Keratinocyte (primary cell): ENCODE results near the gene KLRC4.

Source experiments
- EZH2 ChIP-seq: IDR thresholded peaks from one replicate; pipeline ENCODE4 v1.6.1; 2012; ENCODE audit warnings: inconsistent platforms, mild to moderate bottlenecking, low read length, moderate library complexity
- TF ChIP-seq, protein P1 (sequence below), 3 experiments: IDR thresholded peaks in 1 of 3; conservative IDR thresholded peaks in 1 of 3; optimal IDR thresholded peaks in 1 of 3; 2 replicates in 2 of 3; 3 replicates in 1 of 3; pipeline versions ENCODE3 to v1.5.1; 2011; ENCODE audit warnings: low read length in 3 of 3, mild to moderate bottlenecking in 3 of 3, moderate library complexity in 2 of 3, control low read depth in 1 of 3, inconsistent platforms in 1 of 3; ENCODE audit not compliant: insufficient read depth in 2 of 3; ENCODE audit errors: extremely low read depth in 1 of 3

DNA sequence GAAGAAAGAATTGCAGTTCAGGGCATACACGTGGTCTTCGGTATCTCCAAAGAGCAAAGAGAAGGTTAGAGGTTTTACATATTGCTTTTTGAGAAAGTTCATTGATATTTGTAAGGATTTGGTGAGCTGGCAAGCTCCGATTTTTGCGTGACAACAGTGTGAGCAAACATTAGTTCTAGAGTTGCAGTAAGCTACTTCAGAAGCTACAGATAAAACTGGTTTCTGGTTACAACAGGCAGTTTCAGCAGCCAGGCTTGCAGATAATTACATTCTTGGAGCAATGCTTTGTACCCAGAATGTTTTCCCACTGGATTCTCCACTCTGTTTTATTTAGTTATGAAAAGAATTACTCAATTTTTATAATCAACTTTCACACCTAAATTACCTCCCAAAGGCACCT is 47.9 kb downstream of the KLRC4 start:
- TF ChIP-seq, protein P1, sequence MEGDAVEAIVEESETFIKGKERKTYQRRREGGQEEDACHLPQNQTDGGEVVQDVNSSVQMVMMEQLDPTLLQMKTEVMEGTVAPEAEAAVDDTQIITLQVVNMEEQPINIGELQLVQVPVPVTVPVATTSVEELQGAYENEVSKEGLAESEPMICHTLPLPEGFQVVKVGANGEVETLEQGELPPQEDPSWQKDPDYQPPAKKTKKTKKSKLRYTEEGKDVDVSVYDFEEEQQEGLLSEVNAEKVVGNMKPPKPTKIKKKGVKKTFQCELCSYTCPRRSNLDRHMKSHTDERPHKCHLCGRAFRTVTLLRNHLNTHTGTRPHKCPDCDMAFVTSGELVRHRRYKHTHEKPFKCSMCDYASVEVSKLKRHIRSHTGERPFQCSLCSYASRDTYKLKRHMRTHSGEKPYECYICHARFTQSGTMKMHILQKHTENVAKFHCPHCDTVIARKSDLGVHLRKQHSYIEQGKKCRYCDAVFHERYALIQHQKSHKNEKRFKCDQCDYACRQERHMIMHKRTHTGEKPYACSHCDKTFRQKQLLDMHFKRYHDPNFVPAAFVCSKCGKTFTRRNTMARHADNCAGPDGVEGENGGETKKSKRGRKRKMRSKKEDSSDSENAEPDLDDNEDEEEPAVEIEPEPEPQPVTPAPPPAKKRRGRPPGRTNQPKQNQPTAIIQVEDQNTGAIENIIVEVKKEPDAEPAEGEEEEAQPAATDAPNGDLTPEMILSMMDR (optimal IDR thresholded peaks at IDR 0.05 in 1 of 3, IDR thresholded peaks at IDR 0.05 in 1 of 3, conservative IDR thresholded peaks at IDR 0.05 in 1 of 3; ENCODE audit: extremely low read depth in 1 of 3, insufficient read depth in 2 of 3, low read length in 3 of 3) = no peak
- no peak for TF ChIP-seq EZH2
